GM19463 (cell line): Measurements from ENCODE around the gene ANXA2.
"Not testable (repeated sequence)": the region's sequence is repeated elsewhere in the genome, so short reads cannot be mapped to it uniquely, and the experiment has no call there.

ENCODE experiments used
- ATAC-seq: cut with Tn5 transposase; IDR thresholded peaks from one replicate; pipeline ENCODE4 v1.9.1; 2021; ENCODE audit warnings: mild to moderate bottlenecking, moderate library complexity; ENCODE audit not compliant: unreplicated experiment

Gene ANXA2

DNA sequence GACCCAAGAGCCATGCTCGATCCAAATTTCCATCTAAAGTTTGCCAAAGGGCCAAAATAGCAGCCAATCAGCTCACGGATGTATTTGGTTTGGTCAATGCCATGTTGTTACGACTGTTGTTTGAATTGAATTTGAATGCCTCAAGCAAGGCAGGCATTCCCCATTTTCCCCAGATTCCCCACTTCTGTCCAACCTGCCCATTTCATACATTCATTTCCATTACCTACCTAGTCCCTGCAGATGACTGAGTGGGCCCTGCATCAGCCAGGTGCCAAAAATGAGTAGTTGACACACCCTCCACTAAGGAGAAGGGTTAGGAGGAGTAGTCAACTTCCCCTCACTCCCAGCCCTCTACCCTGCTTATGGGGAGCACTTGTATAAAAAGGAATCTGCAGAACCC, 51.7 kb downstream of the ANXA2 start:
- ATAC-seq = no peak

DNA sequence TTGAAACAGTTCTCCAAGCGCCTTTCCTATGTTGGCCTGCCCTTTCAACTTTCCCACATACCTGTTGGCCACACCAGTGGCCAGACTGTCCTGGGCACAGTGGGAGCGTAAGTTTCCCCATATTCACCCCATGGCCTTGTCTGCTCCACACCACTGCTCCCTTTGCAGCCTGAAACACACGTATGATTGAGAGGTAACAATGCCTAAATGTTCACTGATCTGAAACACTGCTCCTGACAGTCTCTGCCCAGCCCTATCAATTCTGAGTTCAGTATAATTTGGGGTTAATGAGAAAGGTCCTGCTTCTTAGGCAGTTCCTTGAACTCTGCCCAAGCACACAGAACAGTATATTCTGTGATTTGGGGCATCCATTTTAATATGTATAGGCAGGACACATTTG, 52.2 kb downstream of the ANXA2 start:
- no peak for ATAC-seq

DNA sequence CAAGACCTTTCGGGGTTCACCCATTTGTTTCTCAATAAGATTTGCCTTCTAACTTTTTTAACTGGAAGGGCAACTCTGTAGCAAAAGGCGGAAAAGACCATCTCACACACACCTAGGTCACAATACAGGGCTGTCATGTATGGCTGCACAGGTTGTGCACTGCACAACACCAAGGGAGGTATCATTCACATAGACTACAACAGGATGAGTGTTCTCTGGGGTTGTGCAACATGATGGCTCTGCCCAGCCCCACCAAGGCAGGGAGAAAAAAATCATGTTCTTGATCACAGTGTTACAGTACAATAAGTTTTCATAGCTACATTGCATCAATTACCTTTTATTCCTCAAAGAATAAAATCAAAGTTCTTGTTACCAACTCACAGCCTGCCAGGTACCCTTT, 52.8 kb downstream of the ANXA2 start:
- no peak for ATAC-seq

DNA sequence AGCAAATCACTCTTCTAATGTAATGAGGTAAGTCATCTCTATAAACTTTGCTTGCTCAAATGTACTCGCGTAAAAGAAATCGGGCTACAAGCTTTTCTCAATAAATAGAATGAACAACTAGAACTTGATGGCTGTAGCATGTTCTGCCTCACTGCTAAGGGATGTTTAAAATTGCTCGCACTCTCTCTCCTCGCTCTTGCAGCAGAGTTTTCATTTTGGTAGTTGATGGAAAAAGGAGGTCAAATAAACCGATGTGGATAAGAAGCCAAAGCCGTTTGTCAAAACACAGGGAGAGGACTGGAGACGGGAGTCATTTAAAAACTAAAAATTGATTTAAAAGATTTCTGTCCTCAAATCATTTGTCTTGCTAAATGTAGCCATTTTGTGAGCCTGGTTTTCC, 53.3 kb downstream of the ANXA2 start:
- no peak for ATAC-seq

- no peak for ATAC-seq
These were observed 54.4 kb downstream of the ANXA2 start for GRCh38 chr15:60343221-60343970.

DNA sequence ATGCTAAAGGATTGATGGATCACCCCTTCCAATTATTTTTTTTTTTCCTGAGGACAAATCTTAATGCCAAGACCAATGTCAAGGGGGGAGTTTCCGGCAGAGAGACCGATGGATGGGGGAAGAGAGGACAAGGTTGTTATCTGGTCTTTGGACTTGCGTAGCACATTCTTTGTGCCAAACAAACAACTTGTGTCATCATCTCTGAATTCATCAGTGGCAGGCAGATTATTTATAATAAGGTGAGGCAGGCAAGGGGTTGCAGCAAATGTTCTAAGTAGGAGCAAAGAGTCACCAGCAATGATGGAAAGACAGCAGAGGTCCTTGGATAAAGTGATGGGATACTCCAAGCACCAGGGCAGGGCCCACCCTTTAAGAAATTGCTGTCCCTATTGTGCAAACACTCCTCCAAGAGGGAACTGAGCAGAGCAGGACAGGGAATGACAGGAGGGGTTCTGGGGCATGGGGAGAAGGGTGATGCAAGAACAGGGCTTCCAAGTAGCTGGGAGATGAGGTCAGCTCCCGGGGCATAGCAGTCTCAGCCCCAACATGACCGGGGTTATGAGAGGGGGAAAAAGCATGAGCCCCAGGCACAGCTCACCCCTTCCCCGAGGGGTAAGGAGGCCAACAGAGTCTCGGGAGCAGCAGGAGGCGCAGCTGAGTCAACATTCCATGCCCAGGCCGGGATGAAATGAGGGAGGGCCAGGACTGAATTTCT, 57.4 kb downstream of the ANXA2 start:
- ATAC-seq = no peak

GRCh38 chr15:60339236-60339635, 58.5 kb downstream of the ANXA2 start:
- no peak for ATAC-seq

- no peak for ATAC-seq
These were observed 59.0 kb downstream of the ANXA2 start for GRCh38 chr15:60338810-60339209.

- no peak for ATAC-seq
These were observed 60.7 kb downstream of the ANXA2 start for GRCh38 chr15:60337076-60337475.

DNA sequence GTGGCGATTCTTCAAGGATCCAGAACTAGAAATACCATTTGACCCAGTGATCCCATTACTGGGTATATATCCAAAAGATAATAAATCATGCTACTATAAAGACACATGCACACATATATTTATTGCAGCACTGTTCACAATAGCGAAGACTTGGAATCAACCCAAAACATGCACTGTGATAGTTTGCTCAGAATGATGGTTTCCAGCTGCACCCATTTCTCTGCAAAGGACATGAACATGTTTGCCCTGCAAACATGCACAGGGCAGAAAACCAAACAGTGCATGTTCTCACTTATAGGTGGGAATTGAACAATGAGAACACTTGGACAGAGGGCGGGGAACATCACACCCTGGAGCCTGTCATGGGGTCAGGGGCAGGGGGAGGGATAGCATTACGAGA, 62.5 kb downstream of the ANXA2 start:
- not testable (repeated sequence) for ATAC-seq

DNA sequence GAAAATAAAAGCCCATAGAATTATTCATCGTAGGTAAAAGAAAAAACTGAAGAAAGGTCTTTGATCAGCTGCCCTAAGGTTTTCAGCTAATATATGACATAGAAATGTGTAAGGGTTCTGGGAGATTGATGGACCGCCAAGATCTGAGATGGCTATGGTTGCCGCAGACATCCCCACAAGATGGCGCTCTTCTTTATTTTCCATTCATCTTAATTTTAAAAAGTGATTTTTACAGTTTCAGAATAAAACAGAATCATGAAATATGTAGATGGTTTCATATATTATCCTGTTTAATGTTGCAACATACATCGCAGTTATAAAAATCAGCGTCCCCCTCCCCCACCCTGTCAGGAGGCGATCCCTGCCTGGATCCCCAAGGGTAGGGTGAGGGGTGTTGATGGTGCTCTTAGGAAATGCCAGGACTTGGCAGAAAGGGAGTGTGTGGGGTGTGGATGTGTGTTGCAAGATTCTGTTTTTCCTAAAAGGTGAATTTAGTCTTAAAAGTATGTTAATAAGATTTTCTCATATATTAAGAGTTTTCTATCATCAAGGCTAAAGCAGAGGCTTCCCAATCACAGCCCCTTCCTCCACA, 68.8 kb downstream of the ANXA2 start:
- no peak for ATAC-seq

GRCh38 chr15:60326824-60327654, 70.7 kb downstream of the ANXA2 start:
- no peak for ATAC-seq

GRCh38 chr15:60326343-60326742, 71.4 kb downstream of the ANXA2 start:
- no peak for ATAC-seq

GRCh38 chr15:60325905-60326304, 71.9 kb downstream of the ANXA2 start:
- ATAC-seq = no peak

DNA sequence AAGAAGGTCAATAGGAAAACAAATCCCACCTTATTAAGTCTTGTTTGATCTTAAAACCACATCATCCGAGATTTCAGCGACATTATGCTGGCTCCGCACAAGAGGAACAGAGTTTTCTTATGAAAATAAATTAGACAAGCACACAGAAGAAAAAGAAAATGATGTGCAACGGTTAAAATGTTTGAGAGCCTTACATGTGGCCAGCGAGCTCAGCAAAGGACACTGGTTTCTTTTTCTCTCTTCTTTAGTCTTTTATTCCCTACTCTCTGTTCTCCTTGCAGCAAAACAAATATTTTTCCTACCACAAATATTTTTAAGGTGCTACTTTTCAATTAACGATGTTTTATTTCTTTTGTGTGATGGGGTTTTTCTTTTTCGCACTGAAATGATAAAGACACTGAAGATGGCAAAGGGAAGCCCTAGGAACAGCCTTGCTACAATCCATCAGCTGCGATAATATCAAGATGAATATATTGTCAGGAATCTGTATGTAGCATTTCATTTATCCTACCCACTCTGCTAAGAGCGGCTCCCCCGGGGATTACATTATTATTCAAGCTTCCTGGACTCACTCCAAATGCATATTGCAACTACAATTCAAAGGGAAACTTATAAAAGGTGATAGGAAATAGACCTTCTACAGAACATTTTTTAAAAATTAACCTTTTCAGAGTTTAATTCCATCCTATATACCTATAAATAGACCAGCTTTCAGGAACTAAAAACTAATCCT, 72.9 kb downstream of the ANXA2 start:
- no peak for ATAC-seq

DNA sequence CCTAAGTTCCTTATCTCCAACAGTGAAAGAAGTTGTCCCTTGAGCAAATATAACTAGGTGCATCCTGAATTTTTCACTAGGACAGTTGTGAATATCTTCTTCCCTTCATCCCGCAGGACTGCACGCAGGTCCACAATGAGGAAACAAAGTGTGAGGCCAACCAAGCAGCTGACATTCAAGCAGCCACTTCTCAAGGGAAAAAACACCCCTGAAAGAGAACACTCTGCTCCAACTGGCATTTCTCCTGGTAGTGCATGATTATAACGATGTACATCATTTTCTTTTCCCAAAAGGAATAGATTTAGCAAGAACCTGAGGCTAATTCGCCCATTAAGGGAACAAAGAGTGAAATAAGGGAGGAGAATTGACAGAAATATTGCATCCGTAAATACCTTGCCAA, 74.5 kb downstream of the ANXA2 start:
- ATAC-seq = no peak

- no peak for ATAC-seq
These were observed 77.4 kb downstream of the ANXA2 start for GRCh38 chr15:60320365-60320764.

DNA sequence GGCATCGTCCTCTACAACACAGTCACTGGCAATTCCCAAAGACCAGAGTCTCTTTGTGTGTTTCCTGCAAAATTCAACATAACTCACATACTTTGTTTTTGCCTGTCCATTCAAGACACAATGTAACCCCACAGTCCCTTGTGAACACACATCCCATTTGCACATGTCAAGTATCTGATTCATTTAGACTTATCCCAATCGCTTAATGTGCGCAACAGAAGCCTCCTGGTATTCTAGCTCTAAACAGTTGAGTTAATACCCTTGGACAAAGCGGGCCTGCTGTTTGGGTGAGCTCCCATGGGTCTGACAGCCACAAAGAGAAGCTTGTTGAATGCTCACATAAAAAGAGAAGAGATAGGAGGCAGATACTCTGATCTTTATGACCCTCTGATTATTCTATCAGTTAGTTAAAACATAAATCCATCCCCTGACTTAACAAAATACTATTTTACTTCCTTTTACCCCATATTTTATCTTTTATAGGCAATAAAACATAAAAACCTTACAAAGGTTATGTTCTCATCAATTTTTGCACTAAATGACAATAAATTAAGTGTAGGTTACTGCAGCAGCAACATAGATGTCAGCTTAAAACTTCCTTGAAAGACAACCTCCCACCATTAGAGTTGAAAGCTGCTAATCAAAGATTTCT, 79.4 kb downstream of the ANXA2 start:
- no peak for ATAC-seq

- ATAC-seq = no peak
These were observed 80.8 kb downstream of the ANXA2 start for GRCh38 chr15:60316961-60317360.

- ATAC-seq = no peak
These were observed 81.9 kb downstream of the ANXA2 start for GRCh38 chr15:60315878-60316277.
